ENCODE measurements around the gene INAFM2.

DNA sequence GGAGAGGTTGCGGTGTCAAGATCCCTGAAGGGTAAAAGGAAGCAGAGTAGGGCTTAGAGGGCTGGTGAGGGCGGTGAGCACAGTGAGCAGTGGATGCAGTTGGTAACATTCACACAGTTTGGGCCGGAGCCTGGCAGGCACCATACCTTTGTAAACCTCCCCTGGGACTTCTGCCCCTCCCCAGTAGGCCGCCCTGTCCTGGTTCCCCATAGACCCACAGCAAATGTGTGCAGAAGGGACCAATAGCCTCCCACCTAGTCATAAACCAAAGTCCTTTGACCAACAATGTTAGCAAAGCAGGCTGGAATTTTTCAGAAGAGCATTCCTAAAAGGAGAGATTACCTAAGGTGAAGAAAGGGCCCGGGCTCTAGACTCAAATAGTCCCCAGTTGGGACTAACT, 25.7 kb downstream of the INAFM2 start:
- TF ChIP-seq, protein P1, sequence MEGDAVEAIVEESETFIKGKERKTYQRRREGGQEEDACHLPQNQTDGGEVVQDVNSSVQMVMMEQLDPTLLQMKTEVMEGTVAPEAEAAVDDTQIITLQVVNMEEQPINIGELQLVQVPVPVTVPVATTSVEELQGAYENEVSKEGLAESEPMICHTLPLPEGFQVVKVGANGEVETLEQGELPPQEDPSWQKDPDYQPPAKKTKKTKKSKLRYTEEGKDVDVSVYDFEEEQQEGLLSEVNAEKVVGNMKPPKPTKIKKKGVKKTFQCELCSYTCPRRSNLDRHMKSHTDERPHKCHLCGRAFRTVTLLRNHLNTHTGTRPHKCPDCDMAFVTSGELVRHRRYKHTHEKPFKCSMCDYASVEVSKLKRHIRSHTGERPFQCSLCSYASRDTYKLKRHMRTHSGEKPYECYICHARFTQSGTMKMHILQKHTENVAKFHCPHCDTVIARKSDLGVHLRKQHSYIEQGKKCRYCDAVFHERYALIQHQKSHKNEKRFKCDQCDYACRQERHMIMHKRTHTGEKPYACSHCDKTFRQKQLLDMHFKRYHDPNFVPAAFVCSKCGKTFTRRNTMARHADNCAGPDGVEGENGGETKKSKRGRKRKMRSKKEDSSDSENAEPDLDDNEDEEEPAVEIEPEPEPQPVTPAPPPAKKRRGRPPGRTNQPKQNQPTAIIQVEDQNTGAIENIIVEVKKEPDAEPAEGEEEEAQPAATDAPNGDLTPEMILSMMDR (conservative IDR thresholded peaks at IDR 0.05; ENCODE audit: low read depth, low read length), result no peak
- TF ChIP-seq CHD1 (IDR thresholded peaks at IDR 0.05; ENCODE audit: low read depth, low read length) (no peak), POLR2A (IDR thresholded peaks at IDR 0.05; ENCODE audit: low read depth, low read length) (no peak), FOS (IDR thresholded peaks at IDR 0.05; ENCODE audit: low read depth, low read length) (no peak), RCOR1 (IDR thresholded peaks at IDR 0.05; ENCODE audit: insufficient replicate concordance, low read length) (no peak), RFX5 (IDR thresholded peaks at IDR 0.05; ENCODE audit: low read depth, low read length) (no peak), MAFK (IDR thresholded peaks at IDR 0.05; ENCODE audit: low read depth, low read length) (no peak), NFE2L2 (IDR thresholded peaks at IDR 0.05; ENCODE audit: low read depth, low read length) (no peak)
- TF ChIP-seq, protein P2, sequence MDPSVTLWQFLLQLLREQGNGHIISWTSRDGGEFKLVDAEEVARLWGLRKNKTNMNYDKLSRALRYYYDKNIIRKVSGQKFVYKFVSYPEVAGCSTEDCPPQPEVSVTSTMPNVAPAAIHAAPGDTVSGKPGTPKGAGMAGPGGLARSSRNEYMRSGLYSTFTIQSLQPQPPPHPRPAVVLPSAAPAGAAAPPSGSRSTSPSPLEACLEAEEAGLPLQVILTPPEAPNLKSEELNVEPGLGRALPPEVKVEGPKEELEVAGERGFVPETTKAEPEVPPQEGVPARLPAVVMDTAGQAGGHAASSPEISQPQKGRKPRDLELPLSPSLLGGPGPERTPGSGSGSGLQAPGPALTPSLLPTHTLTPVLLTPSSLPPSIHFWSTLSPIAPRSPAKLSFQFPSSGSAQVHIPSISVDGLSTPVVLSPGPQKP (IDR thresholded peaks at IDR 0.05; ENCODE audit: borderline replicate concordance, low read depth, low read length), result no peak
